Measurements from ENCODE around the gene GSK3A. TPM values are rescaled to one million over a fixed set of nuclear protein-coding genes. Genes with fewer than 3 reads are reported as not detected.

The GSK3A gene
- total and polyA plus RNA-seq, 2 of the 4 experiments (the other 2 are of a cell fraction), result 8.1 to 43.3 TPM

DNA sequence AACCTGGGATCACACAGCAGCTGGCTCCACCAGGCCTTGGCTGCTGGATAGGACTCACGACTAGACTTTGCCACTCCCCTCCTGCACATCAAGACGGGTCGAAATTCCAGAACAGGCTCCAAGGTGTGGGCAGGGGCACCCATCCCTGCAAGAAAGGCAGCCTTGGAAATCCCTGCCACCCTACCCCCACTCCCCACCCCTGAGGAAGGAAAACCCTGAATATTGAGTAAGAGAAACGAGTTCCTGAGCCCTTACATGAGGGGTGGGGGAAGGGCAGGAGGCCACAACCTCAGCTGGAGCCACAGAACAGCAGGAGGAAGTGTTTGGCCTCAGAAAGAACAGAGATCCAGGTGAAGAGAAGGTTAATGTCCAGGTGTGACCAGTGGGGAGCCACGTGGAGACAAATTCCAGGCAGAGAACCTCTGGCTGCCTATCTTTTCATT, 45.0 kb downstream of the GSK3A start (continued):
- TF ChIP-seq SMC3 (IDR thresholded peaks at IDR 0.05; ENCODE audit: low read depth, low read length), result no peak
- no peak for TF ChIP-seq CHD1 (IDR thresholded peaks at IDR 0.05; ENCODE audit: low read depth, low read length)
- TF ChIP-seq RCOR1 (IDR thresholded peaks at IDR 0.05; ENCODE audit: insufficient replicate concordance, low read length), result no peak
- TF ChIP-seq RAD21 (IDR thresholded peaks at IDR 0.05; ENCODE audit: low read length), result no peak

DNA sequence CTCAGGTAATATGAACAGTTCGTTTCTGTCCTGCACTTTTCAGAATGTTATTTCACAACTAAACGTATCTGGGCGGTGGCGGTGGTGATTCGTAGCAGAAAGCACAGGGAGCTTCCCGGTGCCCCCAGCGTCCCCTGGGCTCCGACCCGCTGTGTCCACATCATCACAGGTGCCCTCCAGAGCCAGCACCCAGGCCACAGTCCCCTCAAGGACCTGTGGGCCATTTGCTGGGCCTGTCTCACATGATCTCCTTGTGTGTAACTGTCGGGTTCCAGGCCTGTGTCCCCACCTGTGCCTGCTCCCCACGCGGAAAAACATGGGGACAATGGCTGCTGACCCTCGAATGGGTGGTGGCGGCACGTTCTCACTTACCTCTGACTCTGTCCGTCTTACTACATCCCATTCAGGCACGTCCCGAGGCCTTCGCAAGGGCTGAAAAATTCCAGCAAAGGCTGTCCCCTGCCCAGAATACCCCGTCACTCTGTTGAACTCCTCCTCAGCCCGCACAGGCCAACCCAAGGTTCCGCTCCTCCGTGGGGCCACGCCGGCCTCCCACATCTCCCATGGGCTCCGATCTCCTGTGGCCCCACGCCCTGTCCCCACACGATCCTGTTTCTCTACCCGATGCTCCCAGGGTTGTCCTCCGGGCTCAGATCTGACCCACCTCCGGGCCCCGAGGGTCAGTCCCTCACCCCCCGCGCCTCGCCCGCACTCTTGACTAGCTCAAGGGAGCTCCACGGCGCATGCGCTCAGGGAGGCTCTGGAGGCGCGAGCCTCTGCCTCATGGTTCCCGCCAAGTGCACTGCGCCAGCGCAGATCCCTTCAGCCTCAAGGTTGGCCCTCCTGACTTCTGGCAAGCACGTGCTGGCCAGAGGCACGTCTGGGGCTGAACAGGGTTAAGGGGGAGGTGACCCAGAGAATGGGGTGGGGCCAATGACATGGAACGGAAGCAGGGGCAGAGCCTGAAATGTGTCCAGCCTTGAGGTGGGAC, 46.1 kb downstream of the GSK3A start:
- Histone ChIP-seq H3K4me2 (ENCODE audit: low read depth, low read length) (no peak overlapping the region), H4K5ac (ENCODE audit: low read depth, low read length) (no peak overlapping the region), H3K9ac (ENCODE audit: low read depth, low read length) (no peak overlapping the region), H3K4ac (ENCODE audit: low read depth, low read length) (no peak overlapping the region), H3K27ac (ENCODE audit: insufficient read depth, low read length) (no peak overlapping the region), H4K8ac (ENCODE audit: low read depth in 2 of 2, low read length in 2 of 2) (no peak overlapping the region), H2BK20ac (ENCODE audit: low read depth, low read length) (no peak overlapping the region), H3K56ac (ENCODE audit: extremely low read depth, insufficient read depth, low read length) (no peak overlapping the region), H2AK9ac (replicated peaks; ENCODE audit: low read depth, low read length, poor library complexity) (no peak overlapping the region), H3K9me3 (ENCODE audit: control insufficient read depth, insufficient read depth, low read length) (peaks cover 2% of the 10 kb centered on the region), H3K14ac (replicated peaks; ENCODE audit: low read depth, low read length) (no peak overlapping the region), H3K18ac (ENCODE audit: low read depth, low read length) (no peak overlapping the region), H2AFZ (replicated peaks; ENCODE audit: low read length, poor library complexity) (no peak overlapping the region), H3K4me3 (ENCODE audit: insufficient read depth, low read depth, low read length) (no peak overlapping the region), H2BK5ac (ENCODE audit: low read depth, low read length, poor library complexity, severe bottlenecking) (no peak overlapping the region), H4K91ac (ENCODE audit: insufficient read depth, low read depth, low read length) (no peak overlapping the region), H2BK120ac (ENCODE audit: low read depth, low read length) (no peak overlapping the region), H3K36me3 (ENCODE audit: control insufficient read depth, insufficient read depth, low read length) (peaks cover 33% of the 10 kb centered on the region), H4K20me1 (ENCODE audit: insufficient read depth, low read length) (peaks cover under 1% of the 10 kb centered on the region; the same call in 1 of the 2 replicates), H3K27me3 (ENCODE audit: control insufficient read depth, insufficient read depth, low read length) (no peaks in the 10 kb centered on the region), H3K9me1 (ENCODE audit: insufficient read depth, low read length) (peaks cover 13% of the 10 kb centered on the region), H3K79me1 (ENCODE audit: low read depth in 1 of 2, low read length in 2 of 2) (peaks cover 4 to 32% of the 10 kb centered on the region in 2 experiments; a peak in 3 of 4 replicates), H2AK5ac (ENCODE audit: low read depth, low read length) (no peak overlapping the region), H3K4me1 (ENCODE audit: control insufficient read depth, insufficient read depth, low read length) (peaks cover 4% of the 10 kb centered on the region; the same call in 1 of the 2 replicates), H2BK15ac (ENCODE audit: low read depth, low read length) (no peak overlapping the region), H3K23ac (ENCODE audit: low read depth, low read length) (no peak overlapping the region)
- dilution Hi-C loops (cut with HindIII; ENCODE audit: low sequenced_read_pairs, unreplicated experiment), result no loop called here
- no peak for TF ChIP-seq NFE2L2 (IDR thresholded peaks at IDR 0.05; ENCODE audit: low read depth, low read length)
- TF ChIP-seq, protein P1, sequence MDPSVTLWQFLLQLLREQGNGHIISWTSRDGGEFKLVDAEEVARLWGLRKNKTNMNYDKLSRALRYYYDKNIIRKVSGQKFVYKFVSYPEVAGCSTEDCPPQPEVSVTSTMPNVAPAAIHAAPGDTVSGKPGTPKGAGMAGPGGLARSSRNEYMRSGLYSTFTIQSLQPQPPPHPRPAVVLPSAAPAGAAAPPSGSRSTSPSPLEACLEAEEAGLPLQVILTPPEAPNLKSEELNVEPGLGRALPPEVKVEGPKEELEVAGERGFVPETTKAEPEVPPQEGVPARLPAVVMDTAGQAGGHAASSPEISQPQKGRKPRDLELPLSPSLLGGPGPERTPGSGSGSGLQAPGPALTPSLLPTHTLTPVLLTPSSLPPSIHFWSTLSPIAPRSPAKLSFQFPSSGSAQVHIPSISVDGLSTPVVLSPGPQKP (IDR thresholded peaks at IDR 0.05; ENCODE audit: borderline replicate concordance, low read depth, low read length), result no peak
- TF ChIP-seq MAFK (IDR thresholded peaks at IDR 0.05; ENCODE audit: low read depth, low read length), result no peak
- no peak for TF ChIP-seq SMC3 (IDR thresholded peaks at IDR 0.05; ENCODE audit: low read depth, low read length)
- TF ChIP-seq MAZ (IDR thresholded peaks at IDR 0.05; ENCODE audit: borderline replicate concordance, low read depth, low read length), result no peak
- no peak for TF ChIP-seq POLR2A (IDR thresholded peaks at IDR 0.05; ENCODE audit: low read depth, low read length)
- TF ChIP-seq RAD21 (IDR thresholded peaks at IDR 0.05; ENCODE audit: low read length), result no peak
- no peak for TF ChIP-seq RCOR1 (IDR thresholded peaks at IDR 0.05; ENCODE audit: insufficient replicate concordance, low read length)
- TF ChIP-seq, protein P2, sequence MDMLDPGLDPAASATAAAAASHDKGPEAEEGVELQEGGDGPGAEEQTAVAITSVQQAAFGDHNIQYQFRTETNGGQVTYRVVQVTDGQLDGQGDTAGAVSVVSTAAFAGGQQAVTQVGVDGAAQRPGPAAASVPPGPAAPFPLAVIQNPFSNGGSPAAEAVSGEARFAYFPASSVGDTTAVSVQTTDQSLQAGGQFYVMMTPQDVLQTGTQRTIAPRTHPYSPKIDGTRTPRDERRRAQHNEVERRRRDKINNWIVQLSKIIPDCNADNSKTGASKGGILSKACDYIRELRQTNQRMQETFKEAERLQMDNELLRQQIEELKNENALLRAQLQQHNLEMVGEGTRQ (IDR thresholded peaks at IDR 0.05; ENCODE audit: low read depth, low read length), result no peak
- TF ChIP-seq RFX5 (IDR thresholded peaks at IDR 0.05; ENCODE audit: low read depth, low read length), result no peak
- POLR2A ChIA-PET (ENCODE audit: unreplicated experiment), result no interaction called here
- in situ Hi-C loops (cut with MboI; ENCODE audit: low sequenced_read_pairs), result no loop called here
- intact Hi-C loops (cut with micrococcal nuclease), result no loop called here
- CTCF ChIA-PET, result no interaction called here
- 93% methylated on average over 34 of the region's 47 CpGs; no CpG with 5 or more reads in 1 of the 2 experiments for WGBS, 2 experiments (ENCODE audit: extremely low coverage in 2 of 2, insufficient read length in 1 of 2)
- ATAC-seq (ENCODE audit: low read depth) (no peak), DNase-seq (no peak)
- no TSS peak for BruUV-seq (replicated peaks)

Measured in IMR-90 (cell line).